Stimulated activated CD4-positive, alpha-beta T cell treated with anti-CD3 and anti-CD28 coated beads, Interleukin-15, amount 100 ng/mL, for 1 hour (primary cell): Measurements from ENCODE around the gene CHRNA3.
"Not testable (repeated sequence)": the region's sequence is repeated elsewhere in the genome, so short reads cannot be mapped to it uniquely, and the experiment has no call there.

ENCODE experiments used
- DNase-seq, 2 donors: peaks; one replicate each; pipeline ENCODE4 v3.0.0-alpha.2; 2020; ENCODE audit warnings: low read depth in 1 of 2, low spot score in 1 of 2

Gene CHRNA3

GRCh38 chr15:78618490-78618934 is 2.3 kb downstream of the CHRNA3 start:
- peak; percentile 48 to 54 for DNase-seq

- DNase-seq: no peak
Observed at GRCh38 chr15:78618064-78618463, 2.7 kb downstream of the CHRNA3 start.

- DNase-seq: no peak
Observed at GRCh38 chr15:78617516-78617915, 3.3 kb downstream of the CHRNA3 start.

- DNase-seq: no peak
Observed at GRCh38 chr15:78617076-78617475, 3.7 kb downstream of the CHRNA3 start.

GRCh38 chr15:78616506-78616905 is 4.3 kb downstream of the CHRNA3 start:
- DNase-seq: no peak

- no peak for DNase-seq
Observed at GRCh38 chr15:78615151-78615589, 5.6 kb downstream of the CHRNA3 start.

GRCh38 chr15:78614021-78614420 is 6.8 kb downstream of the CHRNA3 start:
- DNase-seq: no peak

GRCh38 chr15:78609551-78609950 is 11.2 kb downstream of the CHRNA3 start:
- not testable (repeated sequence) for DNase-seq

- no peak for DNase-seq
Observed at GRCh38 chr15:78605680-78606079, 15.1 kb downstream of the CHRNA3 start.

- no peak for DNase-seq
Observed at GRCh38 chr15:78605201-78605600, 15.6 kb downstream of the CHRNA3 start.

GRCh38 chr15:78604420-78604819 is 16.4 kb downstream of the CHRNA3 start:
- DNase-seq: no peak

GRCh38 chr15:78603467-78603866 is 17.3 kb downstream of the CHRNA3 start:
- DNase-seq: no peak

GRCh38 chr15:78599189-78599588 is 21.6 kb downstream of the CHRNA3 start:
- DNase-seq: no peak

GRCh38 chr15:78598348-78598747 is 22.4 kb downstream of the CHRNA3 start:
- DNase-seq: no peak

- no peak for DNase-seq
Observed at GRCh38 chr15:78597583-78597982, 23.2 kb downstream of the CHRNA3 start.

- DNase-seq: no peak
Observed at GRCh38 chr15:78574944-78575343, 45.9 kb downstream of the CHRNA3 start.

GRCh38 chr15:78573416-78573815 is 47.4 kb downstream of the CHRNA3 start:
- no peak for DNase-seq

- DNase-seq: no peak
Observed at GRCh38 chr15:78571382-78571781, 49.4 kb downstream of the CHRNA3 start.

GRCh38 chr15:78570710-78571109 is 50.1 kb downstream of the CHRNA3 start:
- DNase-seq: no peak

GRCh38 chr15:78567531-78567930 is 53.3 kb downstream of the CHRNA3 start:
- DNase-seq: no peak

- no peak for DNase-seq
Observed at GRCh38 chr15:78565951-78566774, 54.6 kb downstream of the CHRNA3 start.

- DNase-seq: peak; percentile 6 to 68
Observed at GRCh38 chr15:78565097-78565950, 55.5 kb downstream of the CHRNA3 start, which contains the start of gene CHRNA5. Gene CHRNA5 (plus strand): TSS chr15:78565520. CDS start chr15:78565720, 200 bp downstream.
